H9 (cell line): ENCODE measurements around the gene CYP2F1. TPM values are rescaled to one million over a fixed set of nuclear protein-coding genes. Genes with fewer than 3 reads are reported as not detected.
A peak's percentile ranks its signal among the peaks of the same experiment; 100 is the strongest.

Experiments used
- DNase-seq: peaks from one replicate; pipeline ENCODE4 v3.0.0-alpha.2; 2017
- H2AFZ ChIP-seq: one replicate; pipeline ENCODE4 v1.6.1; 2013; ENCODE audit warnings: mild to moderate bottlenecking, low read length, control low read depth, moderate library complexity
- H2AK5ac ChIP-seq: 2 replicates; pipeline ENCODE4 v1.6.1; 2013; ENCODE audit warnings: low read length, control low read depth, mixed read lengths; ENCODE audit not compliant: insufficient read length
- H2BK120ac ChIP-seq: one replicate; pipeline ENCODE4 v1.6.1; 2013; ENCODE audit warnings: low read depth, mild to moderate bottlenecking, low read length, control low read depth, inconsistent platforms; ENCODE audit not compliant: poor library complexity, severe bottlenecking
- H2BK12ac ChIP-seq: 2 replicates; pipeline ENCODE4 v1.6.1; 2013; ENCODE audit warnings: low read length, control low read depth, mixed read lengths, low read depth; ENCODE audit not compliant: insufficient read length
- H2BK15ac ChIP-seq: 2 replicates; pipeline ENCODE4 v1.6.1; 2013; ENCODE audit warnings: low read depth, low read length, control low read depth
- H2BK20ac ChIP-seq: one replicate; pipeline ENCODE4 v1.6.1; 2013; ENCODE audit warnings: low read depth, mild to moderate bottlenecking, low read length, control low read depth, inconsistent platforms; ENCODE audit not compliant: poor library complexity, severe bottlenecking
- H2BK5ac ChIP-seq: 2 replicates; pipeline ENCODE4 v1.6.1; 2013; ENCODE audit warnings: low read length, control low read depth, mixed read lengths; ENCODE audit not compliant: insufficient read length
- H3K14ac ChIP-seq: 2 replicates; pipeline ENCODE4 v1.6.1; 2013; ENCODE audit warnings: low read length, control low read depth; ENCODE audit not compliant: insufficient read depth
- H3K18ac ChIP-seq: 2 replicates; pipeline ENCODE4 v1.6.1; 2013; ENCODE audit warnings: low read depth, mild to moderate bottlenecking, mixed read lengths, low read length, control low read depth; ENCODE audit not compliant: insufficient read length
- H3K23ac ChIP-seq: 2 replicates; pipeline ENCODE4 v1.6.1; 2013; ENCODE audit warnings: low read length, control low read depth, mixed read lengths, low read depth; ENCODE audit not compliant: insufficient read length
- H3K23me2 ChIP-seq: 2 replicates; pipeline ENCODE4 v1.6.1; 2013; ENCODE audit warnings: low read depth, mild to moderate bottlenecking, mixed read lengths, low read length, control low read depth; ENCODE audit not compliant: insufficient read length, poor library complexity, severe bottlenecking
- H3K27ac ChIP-seq: 2 replicates; pipeline ENCODE4 v1.5.1; 2013; ENCODE audit warnings: low read length, control low read depth, mixed read lengths, low read depth; ENCODE audit not compliant: insufficient read length
- H3K27me3 ChIP-seq: 2 replicates; pipeline ENCODE4 v1.6.1; 2013; ENCODE audit warnings: low read length, control low read depth, inconsistent platforms; ENCODE audit not compliant: insufficient read depth
- H3K4ac ChIP-seq: 2 replicates; pipeline ENCODE4 v1.6.1; 2013; ENCODE audit warnings: low read depth, mild to moderate bottlenecking, control low read depth, inconsistent platforms, low read length, moderate library complexity
- H3K4me1 ChIP-seq: 2 replicates; pipeline ENCODE4 v1.6.1; 2013; ENCODE audit warnings: low read length, control low read depth, inconsistent platforms; ENCODE audit not compliant: insufficient read depth
- H3K4me2 ChIP-seq: 2 replicates; pipeline ENCODE4 v1.6.1; 2013; ENCODE audit warnings: low read length, control low read depth, mixed read lengths; ENCODE audit not compliant: insufficient read length, insufficient read depth
- H3K56ac ChIP-seq: 2 replicates; pipeline ENCODE4 v1.6.1; 2013; ENCODE audit warnings: low read depth, mild to moderate bottlenecking, mixed read lengths, low read length, control low read depth; ENCODE audit not compliant: insufficient read length
- H3K79me1 ChIP-seq: 2 replicates; pipeline ENCODE4 v1.6.1; 2013; ENCODE audit warnings: low read depth, mild to moderate bottlenecking, moderate library complexity, low read length, control low read depth, inconsistent platforms; ENCODE audit not compliant: insufficient read depth, poor library complexity, severe bottlenecking
- H3K79me2 ChIP-seq: 2 replicates; pipeline ENCODE4 v1.6.1; 2013; ENCODE audit warnings: low read length, control low read depth, inconsistent platforms; ENCODE audit not compliant: insufficient read depth
- H3K9ac ChIP-seq: 2 replicates; pipeline ENCODE4 v1.6.1; 2013; ENCODE audit warnings: low read length, control low read depth, mixed read lengths; ENCODE audit not compliant: insufficient read length; ENCODE audit errors: extremely low read depth
- H3K9me3 ChIP-seq: one replicate; pipeline ENCODE4 v1.6.1; 2013; ENCODE audit warnings: low read depth, low read length, inconsistent platforms; ENCODE audit not compliant: control insufficient read depth
- H3T11ph ChIP-seq: one replicate; pipeline ENCODE4 v1.6.1; 2013; ENCODE audit warnings: mild to moderate bottlenecking, low read length, control low read depth, inconsistent platforms
- H4K20me1 ChIP-seq: one replicate; pipeline ENCODE4 v1.6.1; 2013; ENCODE audit not compliant: control insufficient read depth, insufficient read length, insufficient read depth
- H4K5ac ChIP-seq: 2 replicates; pipeline ENCODE4 v1.6.1; 2013; ENCODE audit warnings: low read depth, mild to moderate bottlenecking, mixed read lengths, low read length, control low read depth; ENCODE audit not compliant: insufficient read length
- H4K8ac ChIP-seq: replicated peaks from 2 replicates; pipeline ENCODE4 v1.6.1; 2013; ENCODE audit warnings: low read length, control low read depth, mixed read lengths, low read depth; ENCODE audit not compliant: insufficient read length
- H4K91ac ChIP-seq: 2 replicates; pipeline ENCODE4 v1.6.1; 2013; ENCODE audit warnings: low read depth, mild to moderate bottlenecking, moderate library complexity, mixed read lengths, low read length, control low read depth; ENCODE audit not compliant: insufficient read length
- H3K27ac Mint-ChIP-seq, 3 experiments: 2 replicates in 2 of 3; 3 replicates in 1 of 3; pipeline ENCODE4 v1.8.0; 2020 to 2021; ENCODE audit warnings: mixed read lengths in 3 of 3, mild to moderate bottlenecking in 1 of 3, moderate library complexity in 1 of 3
- H3K27me3 Mint-ChIP-seq: 2 replicates; pipeline ENCODE4 v1.8.0; 2021; ENCODE audit warnings: low read depth, mild to moderate bottlenecking, moderate library complexity, mixed read lengths
- H3K36me3 Mint-ChIP-seq, 3 experiments: 2 replicates in 2 of 3; 3 replicates in 1 of 3; pipeline ENCODE4 v1.8.0; 2020 to 2021; ENCODE audit warnings: low read depth in 3 of 3, mixed read lengths in 3 of 3; ENCODE audit not compliant: insufficient read depth in 1 of 3
- H3K4me1 Mint-ChIP-seq, 2 experiments: 2 replicates each; pipeline ENCODE4 v1.8.0; 2020; ENCODE audit warnings: mixed read lengths in 2 of 2
- H3K4me3 Mint-ChIP-seq, 2 experiments: 2 replicates in 1 of 2; 3 replicates in 1 of 2; pipeline ENCODE4 v1.8.0; 2020 to 2021; ENCODE audit warnings: mild to moderate bottlenecking in 2 of 2, mixed read lengths in 2 of 2, moderate library complexity in 1 of 2
- H3K9me3 Mint-ChIP-seq, 2 experiments: 2 replicates in 1 of 2; 3 replicates in 1 of 2; pipeline ENCODE4 v1.8.0; 2020; ENCODE audit warnings: mild to moderate bottlenecking in 2 of 2, mixed read lengths in 2 of 2, moderate library complexity in 1 of 2
- WGBS: extraction: QIAGEN DNeasy Blood & Tissue Kit; methylation state at CpG from one replicate; pipeline ENCODE4 v1.1.7; 2013; ENCODE audit warnings: missing lambda C conversion rate, low lambda C conversion rate, mixed read lengths; ENCODE audit not compliant: insufficient read length; ENCODE audit errors: extremely low coverage; 5-methylcytosine and 5-hydroxymethylcytosine counted together
- total RNA-seq: library from RNA; stranded (reverse); gene quantifications from 2 replicates; pipeline ENCODE4 v1.2.1, GENCODE V29; 2021
- TF ChIP-seq, protein P1 (sequence below): fragments of 200-600 bp; sonication (generic); conservative IDR thresholded peaks from 3 replicates; pipeline ENCODE4 v1.8.0; 2021; ENCODE audit warnings: antibody characterized with exemption, mild to moderate bottlenecking

Gene CYP2F1
- total RNA-seq, 1 experiment from 2014 or later = 0.63 TPM

DNA sequence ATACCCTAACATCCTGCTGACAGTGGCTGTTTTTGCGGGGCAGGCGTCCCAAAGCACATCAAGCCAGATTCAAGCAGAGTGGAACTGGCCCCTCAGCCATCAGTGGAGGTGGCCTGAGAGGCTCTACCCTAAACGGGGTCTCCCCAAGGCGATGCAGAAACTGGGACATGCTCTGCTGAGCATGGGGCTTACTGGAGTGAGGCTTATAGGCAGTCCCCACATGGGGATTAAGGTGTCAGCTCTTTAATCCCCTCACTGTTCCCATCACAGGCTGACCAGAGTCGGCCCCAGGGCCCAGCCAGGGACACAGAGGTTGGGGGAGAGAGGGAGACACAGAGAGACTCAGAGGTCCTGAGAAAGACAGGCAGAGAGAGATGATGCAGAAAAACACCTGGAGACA is 17.0 kb downstream of the CYP2F1 start:
- DNase-seq = no peak
- Histone ChIP-seq H3K79me1 (no peaks in the 10 kb centered on the region), H2AFZ (no peak overlapping the region), H2BK12ac (no peak overlapping the region), H3K56ac (no peak overlapping the region), H2BK20ac (no peak overlapping the region), H3K23me2 (no peaks in the 10 kb centered on the region), H3K18ac (no peak overlapping the region), H3K79me2 (no peaks in the 10 kb centered on the region), H3K4me2 (no peak overlapping the region), H4K20me1 (no peaks in the 10 kb centered on the region), H3K27me3 (no peaks in the 10 kb centered on the region), H3K23ac (no peak overlapping the region), H3K14ac (no peak overlapping the region), H4K5ac (no peak overlapping the region), H3K4ac (no peak overlapping the region), H3K9me3 (no peaks in the 10 kb centered on the region), H3K27ac (no peak overlapping the region), H3T11ph (no peak overlapping the region), H3K4me1 (no peaks in the 10 kb centered on the region; the same call in 1 of the 2 replicates), H3K9ac (no peak overlapping the region), H2BK15ac (no peak overlapping the region), H4K91ac (no peak overlapping the region), H2BK120ac (no peak overlapping the region), H4K8ac (no peak overlapping the region), H2AK5ac (no peak overlapping the region), H2BK5ac (no peak overlapping the region)
- Mint-ChIP-seq H3K4me3 (no peak overlapping the region; a peak in 1 of 5 replicates), H3K27ac (peak overlapping the region; percentile 15 to 42 (median 25); a peak in 3 of 7 replicates), H3K4me1 (peaks cover 20 to 60% of the 10 kb centered on the region in 2 experiments), H3K27me3 (peaks cover 48% of the 10 kb centered on the region), H3K9me3 (peaks cover 0 to 3% of the 10 kb centered on the region in 2 experiments; a peak in 2 of 5 replicates), H3K36me3 (no peaks in the 10 kb centered on the region)
- no CpG with 5 or more reads among the region's 5 CpGs for WGBS
- TF ChIP-seq, protein P1, sequence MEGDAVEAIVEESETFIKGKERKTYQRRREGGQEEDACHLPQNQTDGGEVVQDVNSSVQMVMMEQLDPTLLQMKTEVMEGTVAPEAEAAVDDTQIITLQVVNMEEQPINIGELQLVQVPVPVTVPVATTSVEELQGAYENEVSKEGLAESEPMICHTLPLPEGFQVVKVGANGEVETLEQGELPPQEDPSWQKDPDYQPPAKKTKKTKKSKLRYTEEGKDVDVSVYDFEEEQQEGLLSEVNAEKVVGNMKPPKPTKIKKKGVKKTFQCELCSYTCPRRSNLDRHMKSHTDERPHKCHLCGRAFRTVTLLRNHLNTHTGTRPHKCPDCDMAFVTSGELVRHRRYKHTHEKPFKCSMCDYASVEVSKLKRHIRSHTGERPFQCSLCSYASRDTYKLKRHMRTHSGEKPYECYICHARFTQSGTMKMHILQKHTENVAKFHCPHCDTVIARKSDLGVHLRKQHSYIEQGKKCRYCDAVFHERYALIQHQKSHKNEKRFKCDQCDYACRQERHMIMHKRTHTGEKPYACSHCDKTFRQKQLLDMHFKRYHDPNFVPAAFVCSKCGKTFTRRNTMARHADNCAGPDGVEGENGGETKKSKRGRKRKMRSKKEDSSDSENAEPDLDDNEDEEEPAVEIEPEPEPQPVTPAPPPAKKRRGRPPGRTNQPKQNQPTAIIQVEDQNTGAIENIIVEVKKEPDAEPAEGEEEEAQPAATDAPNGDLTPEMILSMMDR = no peak
